Activated B cell treated with CpG ODN at 0.5 μM for 24 hours (primary cell): ENCODE data around the gene C1orf167. TPM values are rescaled to one million over a fixed set of nuclear protein-coding genes. Genes with fewer than 3 reads are reported as not detected.

ENCODE experiments used
- ATAC-seq: fragments of 200-7000 bp; cut with Tn5 transposase; one replicate; pipeline ENCODE4 v1.10.0; 2021; ENCODE audit warnings: low read depth, mild to moderate bottlenecking, moderate library complexity
- CTCF ChIA-PET: fragments of 350-600 bp; sonication (Branson Sonifier 250); formaldehyde crosslinking; loops from one replicate; lab custom pipeline; 2021; ENCODE audit warnings: antibody characterized with exemption; lab: Charles Lee
- POLR2A ChIA-PET: fragments of 350-600 bp; sonication (Branson Sonifier 250); formaldehyde crosslinking; loops from one replicate; lab custom pipeline; 2021; ENCODE audit warnings: antibody characterized with exemption; lab: Charles Lee
- DNase-seq: peaks from one replicate; pipeline ENCODE4 v3.0.0; 2022
- H3K27ac Mint-ChIP-seq: one replicate; pipeline ENCODE4 v1.8.0; 2020; ENCODE audit warnings: mixed read lengths
- H3K27me3 Mint-ChIP-seq: one replicate; pipeline ENCODE4 v1.8.0; 2021; ENCODE audit warnings: mixed read lengths
- H3K36me3 Mint-ChIP-seq: one replicate; pipeline ENCODE4 v1.8.0; 2021; ENCODE audit warnings: low read depth, mixed read lengths
- H3K4me1 Mint-ChIP-seq: one replicate; pipeline ENCODE4 v1.8.0; 2021; ENCODE audit warnings: mixed read lengths
- H3K4me3 Mint-ChIP-seq: one replicate; pipeline ENCODE4 v1.8.0; 2020; ENCODE audit warnings: mild to moderate bottlenecking, mixed read lengths
- H3K9me3 Mint-ChIP-seq: one replicate; pipeline ENCODE4 v1.8.0; 2020; ENCODE audit warnings: mixed read lengths
- CTCF ChIP-seq: fragments of 200-600 bp; IDR thresholded peaks from one replicate; pipeline ENCODE4 v1.8.0; 2022; ENCODE audit warnings: antibody characterized with exemption, mild to moderate bottlenecking
- intact Hi-C: fragments of 100-400 bp; cut with micrococcal nuclease; formaldehyde crosslinking; loops from one replicate; pipeline ENCODE4 v1.15.1; 2024
- total RNA-seq: library from RNA; stranded (reverse); gene quantifications from 2 replicates; pipeline ENCODE4 v1.2.3, GENCODE V29; 2022

Gene C1orf167
- total RNA-seq, 1 donor from 2014 or later = not detected

GRCh38 chr1:11826946-11827345 is 65.0 kb downstream of the C1orf167 start:
- DNase-seq = no peak
- TF ChIP-seq CTCF = no peak

GRCh38 chr1:11828511-11828910 is 66.5 kb downstream of the C1orf167 start:
- CTCF ChIA-PET = no interaction called here
- H3K27ac Mint-ChIP-seq = no peak overlapping the region
- ATAC-seq = no peak
- no peak for TF ChIP-seq CTCF
- no peak for DNase-seq
- POLR2A ChIA-PET = no interaction called here
- H3K4me1 Mint-ChIP-seq = no peaks in the 10 kb centered on the region
- H3K9me3 Mint-ChIP-seq = no peaks in the 10 kb centered on the region
- H3K27me3 Mint-ChIP-seq = no peaks in the 10 kb centered on the region
- peaks cover 93% of the 10 kb centered on the region for H3K36me3 Mint-ChIP-seq
- H3K4me3 Mint-ChIP-seq = no peak overlapping the region
- intact Hi-C loops = no loop called here

More at GRCh38 chr1:11826946-11827345, 65.0 kb downstream of the C1orf167 start:
- Mint-ChIP-seq H3K4me3 (no peak overlapping the region), H3K9me3 (no peaks in the 10 kb centered on the region), H3K27ac (no peak overlapping the region), H3K36me3 (peaks cover 91% of the 10 kb centered on the region), H3K4me1 (no peaks in the 10 kb centered on the region), H3K27me3 (no peaks in the 10 kb centered on the region)
- intact Hi-C loops = no loop called here
- CTCF ChIA-PET = no interaction called here
- POLR2A ChIA-PET = no interaction called here
- ATAC-seq = no peak

- no peak for ATAC-seq
- DNase-seq = no peak
- Mint-ChIP-seq H3K27me3 (no peaks in the 10 kb centered on the region), H3K4me1 (no peaks in the 10 kb centered on the region), H3K36me3 (peaks cover 92% of the 10 kb centered on the region), H3K9me3 (no peaks in the 10 kb centered on the region), H3K27ac (no peak overlapping the region), H3K4me3 (no peak overlapping the region)
- intact Hi-C loops = loop anchor here (10.0 kb wide), 1 partner anchor 47 kb away; no protein-coding TSS in a partner anchor
- TF ChIP-seq CTCF = no peak
- CTCF ChIA-PET = no interaction called here
- POLR2A ChIA-PET = interaction anchor here (1.0 to 1.7 kb wide), 2 partner anchors 76 to 78 kb away, joined by 6 read pairs; no protein-coding TSS in a partner anchor
Measured at GRCh38 chr1:11831945-11832725, 70.1 kb downstream of the C1orf167 start.

GRCh38 chr1:11833497-11833896 is 71.5 kb downstream of the C1orf167 start:
- H3K9me3 Mint-ChIP-seq = no peaks in the 10 kb centered on the region
- H3K27ac Mint-ChIP-seq = no peak overlapping the region
- intact Hi-C loops = loop anchor here (10.0 kb wide), 1 partner anchor 49 kb away; no protein-coding TSS in a partner anchor
- H3K4me1 Mint-ChIP-seq = no peaks in the 10 kb centered on the region
- no peak overlapping the region for H3K4me3 Mint-ChIP-seq
- ChIA-PET POLR2A (no interaction called here), CTCF (no interaction called here)
- TF ChIP-seq CTCF = no peak
- H3K27me3 Mint-ChIP-seq = no peaks in the 10 kb centered on the region
- DNase-seq (no peak), ATAC-seq (no peak)
- H3K36me3 Mint-ChIP-seq = peaks cover 92% of the 10 kb centered on the region

- ChIA-PET CTCF (no interaction called here), POLR2A (no interaction called here)
- H3K9me3 Mint-ChIP-seq = no peaks in the 10 kb centered on the region
- no peak overlapping the region for H3K27ac Mint-ChIP-seq
- H3K4me1 Mint-ChIP-seq = peaks cover 3% of the 10 kb centered on the region
- intact Hi-C loops = loop anchor here (10.0 kb wide), 1 partner anchor 49 kb away; no protein-coding TSS in a partner anchor
- no peak for DNase-seq
- H3K36me3 Mint-ChIP-seq = peaks cover 91% of the 10 kb centered on the region
- no peak for ATAC-seq
- no peak overlapping the region for H3K4me3 Mint-ChIP-seq
- H3K27me3 Mint-ChIP-seq = no peaks in the 10 kb centered on the region
- no peak for TF ChIP-seq CTCF
Measured at GRCh38 chr1:11833900-11834299, 71.9 kb downstream of the C1orf167 start.
